KMS-11 (cell line): Measurements from ENCODE around the gene DIAPH1.

Experiments used
- H2AFZ ChIP-seq: fragments of 200-600 bp; sonication (generic); 2 replicates; pipeline ENCODE4 v1.6.1; 2016; ENCODE audit warnings: antibody characterized with exemption, mixed run types, low read depth
- H3K27ac ChIP-seq: fragments of 200-600 bp; sonication (generic); 2 replicates; pipeline ENCODE4 v1.6.1; 2016; ENCODE audit warnings: mild to moderate bottlenecking, mixed run types
- H3K27me3 ChIP-seq: fragments of 200-600 bp; sonication (generic); 2 replicates; pipeline ENCODE4 v1.6.1; 2017; ENCODE audit warnings: mild to moderate bottlenecking, low read depth, mixed run types, moderate library complexity; ENCODE audit not compliant: insufficient read depth
- H3K36me3 ChIP-seq: fragments of 200-600 bp; sonication (generic); 2 replicates; pipeline ENCODE4 v1.6.1; 2017; ENCODE audit warnings: mild to moderate bottlenecking, mixed run types; ENCODE audit not compliant: insufficient read depth
- H3K4me1 ChIP-seq: fragments of 200-600 bp; sonication (generic); 2 replicates; pipeline ENCODE4 v1.6.1; 2016; ENCODE audit warnings: mild to moderate bottlenecking, low read depth, mixed run types; ENCODE audit not compliant: poor library complexity, severe bottlenecking
- H3K4me2 ChIP-seq: fragments of 200-600 bp; sonication (generic); 2 replicates; pipeline ENCODE4 v1.7.0; 2016; ENCODE audit warnings: mild to moderate bottlenecking, mixed run types
- H3K4me3 ChIP-seq: fragments of 200-600 bp; sonication (generic); IDR thresholded peaks from 2 replicates; pipeline ENCODE4 v1.6.1; 2017; ENCODE audit warnings: low read depth, low read length, mixed read lengths; ENCODE audit not compliant: insufficient read depth
- H3K79me2 ChIP-seq: fragments of 200-600 bp; sonication (generic); 2 replicates; pipeline ENCODE4 v1.6.1; 2016; ENCODE audit warnings: low read depth, mixed run types; ENCODE audit not compliant: insufficient read depth
- H3K9ac ChIP-seq: fragments of 200-600 bp; sonication (generic); 2 replicates; pipeline ENCODE4 v1.6.1; 2016; ENCODE audit warnings: mild to moderate bottlenecking, mixed run types
- H4K20me1 ChIP-seq: fragments of 200-600 bp; sonication (generic); 2 replicates; pipeline ENCODE4 v1.6.1; 2016; ENCODE audit warnings: mild to moderate bottlenecking, mixed run types; ENCODE audit not compliant: insufficient read depth
- CTCF ChIP-seq: fragments of 200-600 bp; sonication (generic); conservative IDR thresholded peaks from 2 replicates; pipeline ENCODE4 v1.6.1; 2017; ENCODE audit warnings: low read depth, mild to moderate bottlenecking, antibody characterized with exemption, low read length, moderate library complexity, mixed read lengths

Gene DIAPH1

GRCh38 chr5:141623611-141624010 lies 4.8 kb upstream of the DIAPH1 start:
- H3K4me2 ChIP-seq, result no peak overlapping the region
- no peak overlapping the region for H3K27ac ChIP-seq
- no peak for TF ChIP-seq CTCF
- H2AFZ ChIP-seq, result no peak overlapping the region
- H3K4me3 ChIP-seq, result no peak overlapping the region
- no peaks in the 10 kb centered on the region for H4K20me1 ChIP-seq
- no peaks in the 10 kb centered on the region for H3K79me2 ChIP-seq
- no peak overlapping the region for H3K9ac ChIP-seq
- no peaks in the 10 kb centered on the region for H3K27me3 ChIP-seq
- H3K4me1 ChIP-seq, result peaks cover 18% of the 10 kb centered on the region
- peaks cover 4% of the 10 kb centered on the region; the same call in 1 of the 2 replicates for H3K36me3 ChIP-seq

GRCh38 chr5:141623186-141623585 lies 4.4 kb upstream of the DIAPH1 start:
- H3K27me3 ChIP-seq, result no peaks in the 10 kb centered on the region
- no peak overlapping the region for H3K4me2 ChIP-seq
- no peak for TF ChIP-seq CTCF
- H3K27ac ChIP-seq, result no peak overlapping the region
- H2AFZ ChIP-seq, result no peak overlapping the region
- H3K36me3 ChIP-seq, result 0 out of 2 replicates have a peak, but pooled peaks cover 4% of the 10 kb centered on the region
- H3K79me2 ChIP-seq, result no peaks in the 10 kb centered on the region
- H3K4me3 ChIP-seq, result no peak overlapping the region
- no peaks in the 10 kb centered on the region for H4K20me1 ChIP-seq
- peaks cover 18% of the 10 kb centered on the region for H3K4me1 ChIP-seq
- no peak overlapping the region for H3K9ac ChIP-seq

- Histone ChIP-seq H3K27ac (peak overlapping the region; percentile 54), H4K20me1 (no peaks in the 10 kb centered on the region), H3K4me1 (peaks cover 24% of the 10 kb centered on the region), H3K9ac (peak overlapping the region; percentile 72), H3K4me3 (no peak overlapping the region), H3K4me2 (peak overlapping the region; percentile 68), H3K27me3 (no peaks in the 10 kb centered on the region), H3K79me2 (peaks cover 46% of the 10 kb centered on the region), H2AFZ (peak overlapping the region; percentile 69; the same call in 1 of the 2 replicates), H3K36me3 (no peaks in the 10 kb centered on the region)
- no peak for TF ChIP-seq CTCF
Observed at GRCh38 chr5:141618030-141618803, 583 bp downstream of the DIAPH1 start.

GRCh38 chr5:141617682-141618029 lies 1.1 kb downstream of the DIAPH1 start:
- Histone ChIP-seq H3K4me1 (peaks cover 21% of the 10 kb centered on the region), H3K4me3 (no peak overlapping the region), H3K27ac (no peak overlapping the region), H3K27me3 (no peaks in the 10 kb centered on the region), H4K20me1 (no peaks in the 10 kb centered on the region), H3K79me2 (peaks cover 51% of the 10 kb centered on the region), H3K36me3 (no peaks in the 10 kb centered on the region), H3K4me2 (peak overlapping the region; percentile 68), H3K9ac (peak overlapping the region; percentile 72; the same call in 1 of the 2 replicates), H2AFZ (no peak overlapping the region)
- no peak for TF ChIP-seq CTCF
